ENCODE results near the gene TIE1. TPM values are rescaled to one million over a fixed set of nuclear protein-coding genes. Genes with fewer than 3 reads are reported as not detected.
"Not testable (repeated sequence)": the region's sequence is repeated elsewhere in the genome, so short reads cannot be mapped to it uniquely, and the experiment has no call there.

Gene TIE1
- total RNA-seq, 1 donor from 2014 or later: not detected

GRCh38 chr1:43366601-43367025 is 65.8 kb downstream of the TIE1 start:
- no peak for TF ChIP-seq CTCF (IDR thresholded peaks at IDR 0.05)
- DNase-seq: no peak
- Mint-ChIP-seq H3K4me3 (peak overlapping the region; percentile 88), H3K4me1 (peaks cover 42% of the 10 kb centered on the region), H3K9me3 (no peaks in the 10 kb centered on the region), H3K27ac (peak overlapping the region; percentile 85), H3K36me3 (ENCODE audit: low read depth) (peaks cover 59% of the 10 kb centered on the region), H3K27me3 (no peaks in the 10 kb centered on the region)
- CTCF ChIA-PET: no interaction called here
- intact Hi-C loops (cut with micrococcal nuclease): loop anchor here (1.0 to 10.0 kb wide), 2 partner anchors 8 to 682 kb away; partner anchors contain the start of genes CDC20 and YBX1
- POLR2A ChIA-PET: interaction anchor here (0.6 to 2.8 kb wide), 7 partner anchors 8 to 283 kb away, joined by 3 to 108 read pairs (median 19); partner anchors contain the start of genes CDC20, KDM4A, MED8 and SZT2
- ATAC-seq (ENCODE audit: low read depth): no peak

DNA sequence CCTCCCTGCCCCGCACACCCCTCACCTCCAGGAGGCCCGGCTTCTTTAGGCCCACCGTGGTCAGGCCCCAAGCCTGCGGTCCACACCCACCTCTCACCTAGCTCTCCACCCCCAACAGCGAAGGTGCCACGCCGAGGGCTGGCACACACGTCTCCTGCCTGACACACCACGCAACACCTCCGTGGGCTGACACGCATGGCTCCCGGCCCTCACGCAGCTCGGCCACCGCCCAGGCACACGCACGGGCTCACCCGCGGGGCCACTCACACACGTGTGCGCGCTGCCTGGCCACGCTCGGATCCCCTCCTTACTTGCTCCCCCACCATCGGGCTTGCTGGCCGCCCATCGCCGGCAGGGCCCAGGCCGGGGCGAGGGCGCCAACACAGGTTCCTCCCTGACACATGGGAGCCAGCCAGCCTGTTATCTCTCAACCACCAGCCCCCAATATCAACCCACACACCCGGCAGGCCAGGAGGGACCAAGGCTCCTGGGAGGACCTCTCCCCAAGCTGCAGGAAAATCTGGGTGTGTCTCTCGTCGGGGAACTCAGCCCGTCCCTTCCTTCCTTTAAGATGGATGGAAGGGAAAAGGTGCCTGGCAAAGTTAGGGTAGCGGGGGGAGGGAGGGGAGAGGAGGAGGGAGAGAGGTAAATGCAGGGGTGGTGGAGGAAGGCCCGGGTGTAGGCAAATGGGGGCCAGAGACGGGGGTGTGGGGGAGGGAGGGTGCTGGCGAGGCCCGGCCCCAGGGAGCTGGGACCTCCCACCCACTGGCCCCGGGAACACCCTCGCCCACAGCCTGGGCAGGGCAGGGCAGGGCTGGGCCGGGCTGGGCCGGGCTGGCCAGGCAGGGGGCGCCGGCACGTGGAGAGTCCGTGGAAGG is 66.5 kb downstream of the TIE1 start:
- DNase-seq (peak; percentile 41), ATAC-seq (ENCODE audit: low read depth) (peak; percentile 44)
- peak overlapping the region; percentile 85 for H3K27ac Mint-ChIP-seq
- intact Hi-C loops (cut with micrococcal nuclease): loop anchor here (1.0 to 10.0 kb wide), 2 partner anchors 9 to 682 kb away; partner anchors contain the start of genes CDC20 and YBX1
- H3K27me3 Mint-ChIP-seq: no peaks in the 10 kb centered on the region
- peak overlapping the region; percentile 88 for H3K4me3 Mint-ChIP-seq
- ChIA-PET POLR2A (interaction anchor here (0.6 to 2.8 kb wide), 22 partner anchors 9 to 1354 kb away, joined by 3 to 108 read pairs (median 6); partner anchors contain the start of genes CDC20, CFAP57, EBNA1BP2 and HYI), CTCF (interaction anchor here (1.2 to 1.9 kb wide), 4 partner anchors 9 to 140 kb away, joined by 5 to 7 read pairs (median 6); no protein-coding TSS in a partner anchor)
- no peak for TF ChIP-seq CTCF (IDR thresholded peaks at IDR 0.05)
- peaks cover 42% of the 10 kb centered on the region for H3K4me1 Mint-ChIP-seq
- H3K9me3 Mint-ChIP-seq: no peaks in the 10 kb centered on the region
- H3K36me3 Mint-ChIP-seq (ENCODE audit: low read depth): peaks cover 52% of the 10 kb centered on the region

DNA sequence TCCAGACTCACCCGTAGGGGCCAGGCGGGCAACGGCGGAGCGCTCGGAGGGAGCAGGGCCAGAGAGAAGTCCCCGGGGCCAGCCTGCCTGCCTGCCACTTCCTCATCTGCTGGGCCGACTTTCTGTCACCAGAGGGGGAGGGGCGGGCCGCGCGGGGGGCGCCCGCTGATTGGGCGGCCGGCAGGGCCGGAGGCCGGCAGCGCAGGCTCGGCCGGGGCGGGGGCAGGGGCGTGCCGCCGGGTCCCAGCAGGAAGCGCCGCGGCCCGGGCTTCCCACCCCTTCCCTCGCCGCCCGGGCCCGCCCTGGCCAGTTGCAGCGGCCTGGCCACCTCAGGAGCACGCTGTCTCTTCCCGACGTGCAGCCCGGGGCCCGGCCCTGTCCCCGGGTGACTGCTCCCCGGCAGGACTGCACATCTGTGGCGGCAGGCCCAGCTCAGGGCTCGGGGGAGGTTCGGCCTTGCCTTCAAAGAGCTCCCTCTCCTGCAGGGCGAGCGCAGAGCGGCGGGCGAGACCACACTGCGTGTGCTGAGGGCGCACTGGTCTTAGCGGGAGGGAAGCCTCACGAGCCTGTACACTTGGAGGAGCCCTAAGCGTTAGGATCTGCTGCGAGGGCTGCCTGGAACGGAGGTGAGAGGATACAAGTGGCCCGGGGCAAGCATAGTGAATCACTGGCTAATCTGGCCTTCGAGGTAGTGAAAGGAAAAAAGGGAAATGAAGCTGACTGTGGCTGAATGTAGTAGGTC is 67.3 kb downstream of the TIE1 start, which contains the start of gene ELOVL1:
ELOVL1 (minus strand) TSS at position 108 of the 742 bp plus-strand sequence. CDS start 2,402 bp downstream, outside the sequence.
- H3K36me3 Mint-ChIP-seq (ENCODE audit: low read depth): peaks cover 44% of the 10 kb centered on the region
- peak within 1 kb of the TSS; percentile 97 for H3K27ac Mint-ChIP-seq
- ATAC-seq (ENCODE audit: low read depth) (peak; percentile 87), DNase-seq (peak; percentile 92)
- intact Hi-C loops (cut with micrococcal nuclease): loop anchor here (1.0 to 10.0 kb wide), 7 partner anchors 10 to 683 kb away; partner anchors contain the start of genes CDC20, CFAP57, EBNA1BP2 and MED8
- POLR2A ChIA-PET: interaction anchor here (0.6 to 2.8 kb wide), 27 partner anchors 9 to 1362 kb away, joined by 3 to 108 read pairs (median 5); partner anchors contain the start of genes CDC20, CFAP57, EBNA1BP2 and HYI
- no peaks in the 10 kb centered on the region for H3K27me3 Mint-ChIP-seq
- CTCF ChIA-PET: interaction anchor here (1.0 to 1.9 kb wide), 5 partner anchors 10 to 141 kb away, joined by 3 to 7 read pairs (median 6); partner anchors contain the start of genes MED8 and SZT2
- peak within 1 kb of the TSS; percentile 93 for H3K4me3 Mint-ChIP-seq
- TF ChIP-seq CTCF (IDR thresholded peaks at IDR 0.05): no peak
- no peaks in the 10 kb centered on the region for H3K9me3 Mint-ChIP-seq
- peaks cover 42% of the 10 kb centered on the region for H3K4me1 Mint-ChIP-seq

- ChIA-PET POLR2A (interaction anchor here (0.6 to 2.8 kb wide), 22 partner anchors 9 to 1362 kb away, joined by 3 to 108 read pairs (median 6); partner anchors contain the start of genes CDC20, CFAP57, EBNA1BP2 and HYI), CTCF (interaction anchor here (1.0 to 1.9 kb wide), 5 partner anchors 10 to 142 kb away, joined by 3 to 7 read pairs (median 6); partner anchors contain the start of genes MED8 and SZT2)
- Mint-ChIP-seq H3K4me1 (peaks cover 42% of the 10 kb centered on the region), H3K27me3 (no peaks in the 10 kb centered on the region), H3K4me3 (peak overlapping the region; percentile 93), H3K27ac (peak overlapping the region; percentile 97), H3K9me3 (no peaks in the 10 kb centered on the region), H3K36me3 (ENCODE audit: low read depth) (peaks cover 38% of the 10 kb centered on the region)
- no peak for TF ChIP-seq CTCF (IDR thresholded peaks at IDR 0.05)
- intact Hi-C loops (cut with micrococcal nuclease): loop anchor here (1.0 to 10.0 kb wide), 6 partner anchors 19 to 684 kb away; partner anchors contain the start of genes CFAP57, EBNA1BP2, MED8 and SZT2
- DNase-seq: no peak
- no peak for ATAC-seq (ENCODE audit: low read depth)
Measured at GRCh38 chr1:43368646-43369020, 67.9 kb downstream of the TIE1 start.

GRCh38 chr1:43369779-43370178 is 69.0 kb downstream of the TIE1 start:
- not testable (repeated sequence) for ATAC-seq (ENCODE audit: low read depth); H3K27ac Mint-ChIP-seq; H3K27me3 Mint-ChIP-seq; H3K4me3 Mint-ChIP-seq; H3K9me3 Mint-ChIP-seq; DNase-seq
- ChIA-PET POLR2A (interaction anchor here (0.6 to 1.1 kb wide), 8 partner anchors 8 to 524 kb away, joined by 3 to 6 read pairs (median 3); partner anchors contain the start of genes CDC20, MED8, SZT2 and ZNF691), CTCF (interaction anchor here (1.9 kb wide), 1 partner anchor 143 kb away, joined by 7 read pairs; no protein-coding TSS in a partner anchor)
- H3K4me1 Mint-ChIP-seq: peaks cover 42% of the 10 kb centered on the region
- H3K36me3 Mint-ChIP-seq (ENCODE audit: low read depth): peaks cover 27% of the 10 kb centered on the region
- intact Hi-C loops (cut with micrococcal nuclease): loop anchor here (10.0 kb wide), 1 partner anchor 685 kb away; the partner anchor contains the start of gene YBX1

Measured in activated B cell treated with CpG ODN at 0.5 μM for 24 hours (primary cell).